HS-27A (cell line): ENCODE results near the gene TP73.

Source experiments
- DNase-seq: peaks from one replicate; pipeline ENCODE4 v3.0.0-alpha.2; 2012; ENCODE audit warnings: low read depth, missing footprints

Gene TP73

GRCh38 chr1:3634059-3634800 lies 18.1 kb upstream of the TP73 start:
- DNase-seq, result no peak

DNA sequence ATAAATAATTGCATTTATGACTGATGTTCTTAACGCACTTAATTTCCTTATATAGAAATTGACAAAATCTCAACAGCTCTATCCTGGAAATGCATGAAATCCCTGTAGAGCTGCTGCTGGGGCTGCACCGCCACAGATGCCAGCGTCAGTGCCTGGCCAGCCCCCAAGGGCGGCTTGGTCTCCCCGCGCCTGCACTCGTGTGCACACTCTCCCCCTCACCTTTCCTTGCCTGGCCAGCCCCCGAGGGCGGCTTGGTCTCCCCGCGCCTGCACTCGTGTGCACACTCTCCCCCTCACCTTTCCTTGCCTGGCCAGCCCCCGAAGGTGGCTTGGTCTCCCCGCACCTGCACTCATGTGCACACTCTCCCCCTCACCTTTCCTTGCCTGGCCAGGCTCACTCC lies 16.2 kb upstream of the TP73 start:
- no peak for DNase-seq

GRCh38 chr1:3636531-3636930 lies 15.8 kb upstream of the TP73 start:
- no peak for DNase-seq

DNA sequence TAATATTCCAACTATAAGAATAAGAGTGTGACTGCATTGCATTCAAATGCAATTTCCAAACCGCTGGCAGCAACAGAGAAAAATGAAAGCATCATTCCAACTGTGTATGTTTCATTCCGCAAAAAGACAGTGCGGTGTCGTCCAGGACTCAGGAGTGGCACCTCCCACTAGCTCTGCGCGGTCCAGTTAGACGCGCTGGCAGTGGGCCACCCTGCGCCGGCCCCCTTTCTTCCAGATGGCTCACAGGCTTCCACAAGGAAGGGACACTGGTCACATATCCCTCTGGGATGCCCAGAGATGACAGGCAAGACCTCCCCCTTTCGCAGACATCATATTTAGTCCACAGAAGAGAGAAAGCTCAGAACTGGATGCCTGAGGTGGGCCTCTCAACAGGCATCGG lies 14.3 kb upstream of the TP73 start:
- no peak for DNase-seq

- DNase-seq, result no peak
Observed at GRCh38 chr1:3638676-3639075, 13.6 kb upstream of the TP73 start.

DNA sequence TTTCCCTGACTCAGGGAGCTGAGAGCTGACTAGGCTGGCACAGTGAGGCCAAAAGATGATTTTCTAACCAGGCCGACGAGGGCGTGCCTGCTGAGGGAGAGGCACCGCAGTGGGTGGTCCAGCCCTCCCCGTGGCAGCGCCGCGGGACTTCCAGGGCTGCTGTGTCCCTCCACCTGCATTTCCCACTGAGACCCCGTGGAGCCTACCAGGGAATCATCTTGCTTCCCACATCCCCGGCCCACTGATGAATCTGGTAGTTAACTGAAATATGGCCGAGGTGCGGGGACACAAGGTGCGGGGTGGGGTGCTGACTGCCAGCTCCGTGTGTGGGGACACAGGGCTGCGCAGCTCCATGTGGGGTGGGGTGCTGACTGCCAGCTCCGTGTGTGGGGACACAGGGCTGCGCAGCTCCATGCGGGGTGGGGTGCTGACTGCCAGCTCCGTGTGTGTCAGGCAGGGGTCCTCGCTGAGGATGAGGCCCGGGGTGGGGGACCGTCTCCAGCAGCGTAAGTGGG lies 12.9 kb upstream of the TP73 start:
- DNase-seq, result no peak

- DNase-seq, result no peak
Observed at GRCh38 chr1:3640121-3640837, 12.0 kb upstream of the TP73 start.

DNA sequence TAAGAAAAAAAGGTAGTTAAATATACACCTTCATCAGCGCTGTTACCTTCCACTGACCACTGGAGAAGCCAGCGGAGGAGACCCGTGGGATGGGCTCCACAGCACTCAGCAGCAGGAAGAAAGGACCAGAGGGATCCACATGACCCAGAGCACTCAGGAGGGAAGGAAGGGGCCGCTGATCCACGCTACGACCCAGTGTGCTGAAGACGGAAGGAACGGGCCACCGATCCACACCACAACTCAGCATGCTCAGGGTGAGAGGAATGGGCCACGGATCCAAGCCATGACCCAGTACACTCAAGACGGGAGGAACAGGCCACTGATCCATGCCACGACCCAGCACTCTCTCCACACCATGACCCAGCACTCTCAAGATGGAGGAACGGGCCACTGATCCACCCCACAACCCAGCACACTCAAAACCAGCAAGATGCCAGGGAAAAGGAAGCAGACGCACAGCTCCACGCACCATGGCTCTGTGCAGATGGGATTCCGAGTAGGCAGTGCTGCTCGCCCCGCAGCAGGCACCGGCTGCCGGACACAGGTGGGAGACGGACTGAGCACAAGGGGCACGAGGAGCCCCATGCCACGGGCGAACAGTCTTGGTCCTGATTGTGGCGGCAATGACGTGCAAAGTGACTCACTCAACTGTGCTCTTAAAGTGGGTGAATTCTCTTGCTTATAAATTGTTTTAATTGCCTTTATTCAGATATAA lies 11.1 kb upstream of the TP73 start:
- DNase-seq, result no peak

- DNase-seq, result no peak
Observed at GRCh38 chr1:3641816-3642215, 10.5 kb upstream of the TP73 start.

DNA sequence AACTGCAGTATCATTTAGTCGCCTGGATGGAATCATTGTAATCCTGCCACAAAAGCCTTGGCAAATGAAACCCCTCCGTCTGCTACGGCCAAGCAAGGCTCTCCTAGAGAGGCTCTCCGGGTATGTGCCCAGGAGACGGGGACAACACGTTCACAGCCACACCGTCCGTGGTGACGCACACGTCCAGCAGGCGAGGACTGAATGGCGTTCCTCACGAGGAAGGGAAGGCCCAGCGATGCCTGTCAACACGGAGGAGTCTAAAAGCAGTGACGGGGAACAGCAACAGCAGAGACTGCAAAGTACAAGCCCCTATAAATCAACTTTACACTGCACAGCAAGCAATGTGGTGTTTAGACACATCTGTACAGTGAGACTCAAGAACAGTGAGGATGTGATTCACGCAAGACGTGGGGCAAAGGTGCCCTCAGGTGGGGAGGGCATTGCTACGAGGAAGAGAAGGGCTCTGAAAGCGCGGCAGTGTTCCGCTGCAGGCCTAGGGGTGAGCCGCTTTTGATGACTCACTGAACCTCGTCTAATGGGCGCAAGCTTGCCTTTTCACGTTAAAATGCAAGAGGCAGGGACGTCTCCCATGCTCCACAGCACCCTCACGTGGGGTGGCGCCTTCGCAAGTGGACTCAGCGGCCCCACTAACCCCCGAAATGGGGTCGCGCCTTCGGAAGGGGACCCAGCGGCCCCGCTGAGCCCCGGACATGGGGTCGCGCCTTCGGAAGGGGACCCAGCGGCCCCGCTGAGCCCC lies 9.2 kb upstream of the TP73 start:
- no peak for DNase-seq

DNA sequence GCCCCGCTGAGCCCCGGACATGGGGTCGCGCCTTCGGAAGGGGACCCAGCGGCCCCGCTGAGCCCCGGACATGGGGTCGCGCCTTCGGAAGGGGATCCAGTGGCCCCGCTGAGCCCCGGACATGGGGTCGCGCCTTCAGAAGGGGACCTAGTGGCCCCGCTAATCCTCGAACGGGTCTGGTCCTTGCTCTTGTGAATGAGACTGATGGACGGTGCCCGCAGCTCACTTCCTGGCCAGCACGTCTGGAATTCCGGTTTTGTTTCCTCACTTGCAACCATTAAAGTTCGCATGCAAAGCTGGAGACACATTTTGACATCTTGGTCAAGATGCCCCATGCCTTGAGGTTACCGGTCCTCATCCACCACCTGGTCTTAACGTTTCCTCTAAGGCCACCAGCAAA lies 8.0 kb upstream of the TP73 start:
- DNase-seq, result no peak

GRCh38 chr1:3645247-3645646 lies 7.1 kb upstream of the TP73 start:
- DNase-seq, result no peak

- no peak for DNase-seq
Observed at GRCh38 chr1:3645666-3646355, 6.5 kb upstream of the TP73 start.

- DNase-seq, result no peak
Observed at GRCh38 chr1:3646596-3646995, 5.7 kb upstream of the TP73 start.

GRCh38 chr1:3649342-3650247 lies 2.7 kb upstream of the TP73 start, which contains the start of gene WRAP73:
WRAP73 (minus strand) TSS chr1:3650103; CDS start chr1:3649999, 104 bp downstream.
- peak; percentile 70 for DNase-seq

GRCh38 chr1:3650248-3651025 lies 1.9 kb upstream of the TP73 start:
- no peak for DNase-seq

DNA sequence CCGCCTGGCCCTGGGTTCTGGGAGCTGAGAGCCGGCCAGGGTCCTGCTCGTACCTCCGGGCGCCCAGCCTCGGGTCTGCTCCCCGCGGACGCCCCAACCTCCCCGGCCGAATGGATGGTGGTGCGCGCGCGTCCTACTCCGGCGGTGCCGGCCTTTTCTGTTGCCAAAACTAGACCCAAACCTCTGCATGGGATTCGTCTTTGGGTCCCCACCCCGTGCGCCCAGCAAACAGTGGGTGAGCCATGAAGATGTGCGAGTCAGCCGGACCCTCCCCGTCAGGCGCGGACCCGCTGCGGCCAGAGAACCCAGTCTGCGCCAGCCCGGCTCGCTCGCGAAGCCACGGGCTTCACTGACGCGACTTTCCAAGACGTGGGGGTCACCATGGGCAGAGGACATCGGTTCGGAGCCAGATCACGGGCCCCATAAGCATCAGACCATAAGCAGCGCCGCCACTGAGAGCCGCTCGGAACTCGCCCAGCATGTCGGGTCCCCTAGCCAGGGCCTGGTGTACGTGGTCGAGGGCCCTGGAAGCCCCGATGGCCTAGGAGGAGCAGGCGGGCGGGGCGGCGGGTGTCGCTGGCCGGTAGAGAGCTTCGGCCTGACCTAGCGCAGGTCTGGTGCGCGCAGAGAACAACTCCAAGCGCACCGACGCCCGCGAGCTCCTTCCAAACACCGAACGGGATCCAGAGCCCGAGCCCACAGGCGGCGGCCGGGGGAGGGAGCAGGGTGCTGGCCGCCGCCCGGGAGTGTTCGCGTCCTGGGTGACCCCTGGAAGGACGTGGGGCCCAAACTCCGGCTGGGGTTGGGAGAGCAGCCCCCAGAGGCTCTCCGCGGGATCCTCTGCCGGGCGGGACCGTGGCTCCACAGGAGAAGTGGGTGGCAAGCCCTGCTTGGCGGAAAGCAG lies 1.0 kb upstream of the TP73 start:
- no peak for DNase-seq

DNA sequence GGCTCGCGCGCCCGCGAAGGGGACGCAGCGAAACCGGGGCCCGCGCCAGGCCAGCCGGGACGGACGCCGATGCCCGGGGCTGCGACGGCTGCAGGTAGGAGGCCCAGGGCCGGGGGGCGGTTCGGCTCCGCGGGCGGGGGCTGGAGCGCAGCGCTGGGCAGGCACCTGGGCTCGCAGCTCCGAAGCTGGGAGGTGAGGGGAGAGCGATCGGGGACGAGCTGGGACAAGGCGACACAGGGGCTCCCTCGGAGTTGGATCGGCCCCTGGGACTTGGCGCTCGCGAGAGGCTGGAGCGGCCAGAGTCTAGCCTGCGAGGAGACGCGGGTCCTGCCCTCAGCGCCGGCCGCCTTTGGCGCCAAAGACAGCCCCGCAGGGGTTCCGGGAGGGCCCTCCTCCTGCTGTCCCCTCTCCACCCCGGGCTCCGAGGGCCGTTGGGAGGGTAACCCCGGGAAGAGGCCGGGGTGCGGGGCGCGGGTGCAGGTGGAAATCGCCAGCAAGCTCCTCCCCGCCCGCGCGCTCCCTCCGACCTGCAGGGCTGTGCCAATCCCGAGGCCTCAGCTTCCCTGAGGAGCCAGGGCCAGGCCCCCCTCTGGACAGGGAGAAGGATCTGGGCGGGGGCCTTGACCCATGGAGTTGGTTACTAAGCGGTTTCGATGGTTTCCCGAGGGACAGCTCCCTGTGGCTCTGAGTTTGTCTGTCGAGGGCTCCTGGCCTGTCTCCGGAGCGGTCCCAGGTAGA lies 401 bp downstream of the TP73 start:
- no peak for DNase-seq
